ENCODE results near the gene TTBK1.

TTBK1 gene

DNA sequence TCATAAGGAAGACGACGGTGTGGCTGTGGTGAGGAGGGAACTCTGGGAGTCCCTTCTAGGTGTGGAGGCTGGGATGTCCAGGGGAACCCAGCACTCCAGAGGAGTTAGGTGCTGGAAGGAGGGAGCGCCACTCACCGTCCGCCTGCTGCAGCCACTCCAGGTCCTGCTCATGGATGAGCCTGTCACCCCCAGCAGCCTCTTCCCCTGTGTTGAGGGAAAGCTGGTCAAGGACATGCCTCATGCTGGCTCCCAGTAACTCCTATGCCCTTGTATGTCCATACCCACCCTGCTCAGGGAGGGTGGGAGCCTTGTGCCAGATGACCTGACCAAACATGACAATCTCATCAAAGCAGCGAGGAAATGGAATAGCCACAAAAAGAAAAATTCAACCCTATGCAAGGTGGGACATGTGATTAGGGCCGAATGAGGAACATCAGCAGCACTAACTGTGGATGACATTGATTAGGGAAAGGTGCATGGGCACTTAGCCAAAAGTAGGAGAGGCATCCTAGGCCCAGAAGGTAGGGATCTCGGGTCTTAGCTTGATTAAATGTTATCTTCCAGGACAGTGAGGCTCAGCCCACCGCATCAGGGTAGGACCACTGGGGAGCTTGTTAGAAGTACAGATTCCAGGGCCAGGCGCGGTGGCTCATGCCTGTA is 17.0 kb upstream of the TTBK1 start:
- DNase-seq, result no peak

DNA sequence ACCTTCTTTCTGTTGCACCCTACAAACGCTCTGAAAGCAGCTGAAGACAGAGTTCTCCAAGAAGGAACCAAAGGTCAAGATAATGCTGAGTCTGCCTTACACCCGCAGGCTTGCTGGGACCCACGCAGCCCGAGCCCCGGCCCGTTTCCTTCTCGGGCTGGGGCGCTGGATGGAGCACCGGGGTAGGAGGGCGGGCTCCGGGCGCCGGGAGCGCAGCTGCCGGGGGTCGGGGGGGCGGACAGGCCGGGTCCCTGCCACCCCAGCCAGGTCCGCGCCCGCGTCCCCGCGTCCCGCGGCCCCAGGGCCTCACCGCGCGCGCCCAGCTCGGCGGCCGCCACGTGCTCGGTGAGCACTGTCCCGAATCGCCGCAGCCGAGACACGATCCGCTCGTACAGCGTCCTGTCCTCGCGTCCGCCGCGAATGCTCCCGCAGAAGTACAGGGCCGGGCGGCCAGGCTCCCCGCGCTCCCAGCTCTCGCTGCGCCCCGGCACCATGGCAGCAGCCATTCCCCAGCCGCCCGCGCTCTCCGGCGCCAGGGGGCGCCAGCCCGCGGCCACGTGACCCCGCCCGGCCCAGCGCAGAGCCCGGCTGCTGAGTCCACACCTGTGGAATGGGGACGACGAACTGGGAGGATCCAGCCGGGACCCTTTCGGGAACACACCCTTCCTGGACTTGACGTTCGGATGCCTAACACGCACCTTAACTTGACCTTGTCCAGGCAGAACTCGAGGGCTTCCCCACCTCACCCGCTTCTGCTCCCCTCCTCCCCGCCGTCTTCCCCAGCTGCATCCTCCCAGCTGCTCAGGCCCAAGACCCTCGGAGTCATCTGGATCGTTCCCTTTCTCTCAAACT is 14.1 kb upstream of the TTBK1 start, which contains the start of gene DNPH1:
Gene DNPH1 (minus strand): TSS at position 531 of the 852 bp plus-strand sequence. CDS start 25 bp downstream, at position 506.
- peak; percentile 62 for DNase-seq

DNA sequence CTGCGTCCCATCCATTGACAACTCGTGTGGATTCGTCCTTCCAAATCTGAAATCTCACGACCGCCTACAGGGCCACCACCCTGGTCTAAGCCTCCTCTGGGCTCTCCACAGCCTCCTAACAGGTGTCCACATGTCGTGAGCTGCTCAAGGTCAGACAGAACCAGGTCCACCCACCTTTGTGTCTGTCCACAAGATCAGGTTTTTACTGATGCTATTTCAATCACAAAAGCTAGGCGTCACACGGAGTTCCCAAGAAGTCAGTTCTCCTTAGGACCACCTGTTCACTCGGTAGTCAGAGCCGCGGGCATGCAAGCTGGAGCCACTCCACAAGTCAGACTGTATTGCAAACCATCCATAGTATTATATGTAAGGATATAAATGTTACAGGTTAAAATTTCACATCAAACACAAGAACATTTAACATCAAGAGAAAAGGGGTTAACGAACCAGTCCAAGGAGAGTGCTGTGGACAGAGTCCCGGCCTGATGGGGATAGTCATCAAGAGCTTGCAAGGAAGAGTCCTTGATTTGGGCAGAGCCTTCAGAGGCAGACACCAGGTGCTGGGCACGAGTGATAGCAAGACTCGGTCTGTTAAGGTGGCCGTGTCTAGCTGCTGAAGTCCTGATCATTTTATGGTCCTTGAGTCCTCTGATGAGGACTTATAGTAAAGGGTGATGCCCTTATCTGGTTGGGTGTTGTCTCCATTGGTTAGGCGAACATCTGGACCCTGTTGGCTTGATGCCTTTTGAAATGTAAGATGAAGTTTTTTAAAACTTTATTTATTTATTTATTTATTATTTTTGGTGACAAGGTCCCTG is 13.3 kb upstream of the TTBK1 start:
- no peak for DNase-seq

DNA sequence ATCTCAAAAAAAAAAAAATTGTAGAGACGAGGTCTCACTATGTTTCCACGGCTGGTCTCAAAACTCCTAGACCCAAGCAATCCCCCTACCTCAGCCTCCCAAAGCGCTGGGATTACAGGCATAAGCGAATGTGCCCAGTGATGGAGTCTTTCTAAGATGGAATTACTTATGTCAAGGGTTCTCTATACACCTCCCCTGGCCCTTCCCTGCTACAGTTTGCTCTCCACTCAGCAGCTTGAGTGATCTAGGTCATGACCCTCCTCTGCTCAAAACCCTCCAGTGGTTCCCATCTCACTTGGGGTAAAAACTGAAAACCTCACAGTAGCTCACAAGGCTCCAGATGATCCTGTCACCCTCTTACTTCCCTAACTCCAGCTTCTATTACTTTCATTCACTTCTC is 12.2 kb upstream of the TTBK1 start:
- no peak for DNase-seq

DNA sequence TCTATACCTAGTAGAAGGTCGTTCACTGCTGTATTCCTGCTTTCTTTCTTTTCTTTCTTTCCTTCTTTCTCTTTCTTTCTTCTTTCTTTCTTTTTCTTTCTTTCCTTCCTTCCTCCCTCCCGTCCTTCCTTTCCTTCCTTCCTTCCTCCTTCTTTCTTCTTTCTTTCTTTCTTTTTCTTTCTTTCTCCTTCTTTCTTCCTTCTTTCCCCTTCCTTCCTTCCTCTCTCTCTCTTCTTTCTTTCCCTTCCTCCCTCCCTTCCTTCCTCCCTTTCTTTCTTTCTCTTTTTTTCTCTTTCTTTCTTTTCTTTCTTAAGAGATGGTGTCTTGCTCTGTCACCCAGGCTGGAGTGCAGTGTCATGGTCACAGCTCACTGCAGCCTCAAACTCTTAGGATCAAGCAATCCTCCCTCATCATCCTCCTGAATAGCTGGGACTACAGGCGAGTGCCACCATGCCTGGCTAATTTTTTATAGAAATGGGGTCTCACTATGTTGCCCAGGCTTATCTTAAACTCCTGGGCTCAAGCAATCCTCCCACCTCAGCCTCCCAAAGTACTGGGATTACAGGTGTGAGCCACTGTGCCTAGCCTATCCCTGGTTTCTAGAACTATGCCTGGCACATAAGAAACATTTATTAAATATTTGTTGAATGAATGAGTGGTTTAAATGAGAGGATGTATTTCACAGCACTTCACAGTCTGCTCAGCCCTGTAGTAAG is 11.4 kb upstream of the TTBK1 start:
- DNase-seq, result no peak

DNA sequence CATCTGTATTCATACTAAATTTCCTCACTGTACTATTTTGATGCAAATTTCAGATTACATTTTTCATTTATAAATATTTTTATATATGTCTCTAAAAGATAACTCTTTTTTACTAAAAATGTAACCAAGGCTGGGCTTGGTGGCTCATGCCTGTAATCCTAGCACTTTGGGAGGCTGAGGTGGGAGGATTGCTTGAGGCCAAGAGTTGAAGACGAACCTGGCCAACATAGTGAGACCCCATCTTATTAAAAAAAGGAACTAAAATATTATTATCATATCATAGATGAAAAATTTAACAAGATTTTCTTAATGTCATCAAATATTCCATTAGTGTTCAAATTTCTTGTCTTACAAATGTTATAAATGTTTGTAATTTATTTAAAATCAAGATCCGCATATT is 7.4 kb upstream of the TTBK1 start:
- DNase-seq, result no peak

DNA sequence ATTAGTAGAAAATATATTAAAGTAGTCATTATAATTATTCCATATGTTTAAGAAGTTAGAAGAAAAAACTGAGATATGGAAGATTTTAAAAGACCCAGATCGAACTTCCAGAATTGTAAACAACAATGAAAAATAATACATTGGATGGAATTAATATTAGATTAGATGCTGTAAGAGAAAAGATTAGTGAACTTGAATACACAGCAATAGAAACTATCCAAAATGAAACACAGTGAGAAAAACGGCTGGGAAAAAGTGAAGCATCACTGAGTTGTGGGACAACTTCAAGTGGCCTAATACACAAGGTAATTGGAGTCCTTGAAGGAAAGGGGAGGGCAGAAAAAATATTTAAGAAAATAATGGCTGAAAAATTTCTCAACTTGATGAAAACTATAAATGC is 4.2 kb upstream of the TTBK1 start:
- DNase-seq, result no peak

DNA sequence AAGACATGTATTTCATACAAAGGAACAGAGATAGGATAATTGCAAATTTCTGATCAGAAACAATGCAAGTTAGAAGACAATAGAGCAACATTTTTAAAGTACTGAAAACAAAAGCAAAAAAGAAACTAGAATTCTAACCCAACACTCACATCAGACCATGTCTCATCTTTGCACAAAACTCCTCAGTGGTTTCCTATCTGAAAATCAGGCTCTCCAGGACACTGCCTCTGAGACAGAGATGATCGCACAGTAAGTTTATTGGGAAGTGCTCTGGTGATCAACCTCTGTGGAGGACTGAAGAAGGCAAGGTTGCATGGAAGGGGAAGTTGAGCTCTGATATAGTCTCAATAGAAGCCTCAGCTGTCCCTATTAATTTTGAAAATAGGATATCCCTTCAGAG is 2.3 kb upstream of the TTBK1 start:
- DNase-seq, result no peak

DNA sequence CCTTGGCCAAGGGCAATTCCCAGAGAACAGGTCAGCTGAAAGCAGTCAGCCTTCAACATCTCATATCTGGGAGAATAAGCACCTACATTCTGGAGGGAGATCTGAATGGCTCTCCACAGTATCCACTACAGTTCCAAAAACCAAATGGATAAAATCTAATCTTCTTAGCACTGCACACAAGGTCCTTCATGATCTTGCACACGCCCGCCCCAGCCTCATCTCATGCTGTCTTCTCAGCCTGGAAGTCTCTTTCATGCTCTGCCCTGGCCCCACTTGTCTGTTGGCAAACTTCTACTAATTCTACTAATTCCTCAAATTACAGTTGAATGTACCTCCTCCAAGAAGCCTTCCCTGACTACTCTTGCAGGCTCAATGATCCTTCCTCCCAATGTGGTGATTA is 1.8 kb upstream of the TTBK1 start:
- no peak for DNase-seq

DNA sequence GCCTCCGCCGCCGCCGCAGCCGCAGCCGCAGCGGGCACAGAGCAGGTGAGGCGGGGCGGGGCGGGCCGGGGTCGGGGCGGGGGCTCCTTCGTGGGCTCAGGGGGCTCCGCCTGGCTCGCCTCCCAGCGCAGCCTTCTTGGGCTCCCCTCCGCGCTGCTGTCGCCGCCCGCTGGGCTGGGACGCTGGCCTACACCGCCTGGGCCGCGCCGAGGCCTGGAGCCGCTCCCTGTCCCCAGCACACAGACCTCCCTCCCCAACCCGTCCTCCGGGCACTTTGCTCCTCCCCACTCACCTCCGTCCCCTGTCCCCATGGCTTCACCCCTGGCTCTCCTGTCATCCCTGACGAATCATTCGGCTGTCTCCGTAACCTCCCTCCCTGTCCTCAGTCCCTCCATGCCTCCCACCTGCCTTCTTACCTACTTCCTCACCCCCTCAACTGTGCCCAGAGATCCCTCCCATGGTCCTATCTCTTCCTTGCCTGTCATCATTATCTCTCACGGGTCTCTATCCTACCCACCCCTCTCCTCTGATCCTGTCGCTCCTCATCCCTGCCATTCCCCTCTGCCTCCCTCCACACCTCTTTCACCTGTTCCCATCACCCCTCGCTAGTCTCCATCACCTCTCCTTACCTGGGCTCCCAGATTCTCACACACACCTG is 512 bp downstream of the TTBK1 start:
- DNase-seq, result no peak

DNA sequence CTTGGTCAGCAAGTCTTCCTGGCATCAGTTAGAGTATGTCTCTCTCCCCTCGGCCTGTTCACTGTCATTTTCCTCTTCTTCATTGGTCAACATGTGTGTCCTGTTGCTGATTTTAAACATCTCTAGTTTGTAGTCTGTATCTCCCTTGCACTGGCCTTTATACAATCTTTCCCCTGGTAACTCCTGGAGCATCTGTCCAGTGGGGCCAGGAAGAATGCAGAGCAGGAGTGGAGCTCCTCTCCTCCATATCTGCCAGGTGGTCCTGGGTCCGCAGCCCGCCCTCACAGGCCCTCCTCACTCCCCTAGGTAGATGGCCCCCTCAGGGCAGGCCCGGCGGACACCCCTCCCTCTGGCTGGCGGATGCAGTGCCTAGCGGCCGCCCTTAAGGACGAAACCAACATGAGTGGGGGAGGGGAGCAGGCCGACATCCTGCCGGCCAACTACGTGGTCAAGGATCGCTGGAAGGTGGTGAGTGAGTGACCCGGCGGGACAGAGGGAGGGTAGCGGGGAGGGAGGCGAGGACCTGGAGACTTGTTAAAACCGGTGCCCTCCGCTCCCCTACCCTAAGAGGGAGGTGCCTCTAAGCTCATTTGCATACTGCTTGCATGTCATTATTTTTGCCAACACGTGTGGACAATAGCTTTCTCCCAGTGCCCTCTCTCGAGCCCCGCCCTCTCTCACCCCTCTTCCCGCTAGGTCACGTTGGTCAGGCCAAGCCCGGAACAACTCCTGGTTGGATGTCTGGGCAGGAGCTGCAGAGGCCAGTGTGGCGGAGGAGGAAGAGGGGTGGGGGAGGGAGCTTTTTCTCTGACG is 3.2 kb downstream of the TTBK1 start:
- peak; percentile 73 for DNase-seq

DNA sequence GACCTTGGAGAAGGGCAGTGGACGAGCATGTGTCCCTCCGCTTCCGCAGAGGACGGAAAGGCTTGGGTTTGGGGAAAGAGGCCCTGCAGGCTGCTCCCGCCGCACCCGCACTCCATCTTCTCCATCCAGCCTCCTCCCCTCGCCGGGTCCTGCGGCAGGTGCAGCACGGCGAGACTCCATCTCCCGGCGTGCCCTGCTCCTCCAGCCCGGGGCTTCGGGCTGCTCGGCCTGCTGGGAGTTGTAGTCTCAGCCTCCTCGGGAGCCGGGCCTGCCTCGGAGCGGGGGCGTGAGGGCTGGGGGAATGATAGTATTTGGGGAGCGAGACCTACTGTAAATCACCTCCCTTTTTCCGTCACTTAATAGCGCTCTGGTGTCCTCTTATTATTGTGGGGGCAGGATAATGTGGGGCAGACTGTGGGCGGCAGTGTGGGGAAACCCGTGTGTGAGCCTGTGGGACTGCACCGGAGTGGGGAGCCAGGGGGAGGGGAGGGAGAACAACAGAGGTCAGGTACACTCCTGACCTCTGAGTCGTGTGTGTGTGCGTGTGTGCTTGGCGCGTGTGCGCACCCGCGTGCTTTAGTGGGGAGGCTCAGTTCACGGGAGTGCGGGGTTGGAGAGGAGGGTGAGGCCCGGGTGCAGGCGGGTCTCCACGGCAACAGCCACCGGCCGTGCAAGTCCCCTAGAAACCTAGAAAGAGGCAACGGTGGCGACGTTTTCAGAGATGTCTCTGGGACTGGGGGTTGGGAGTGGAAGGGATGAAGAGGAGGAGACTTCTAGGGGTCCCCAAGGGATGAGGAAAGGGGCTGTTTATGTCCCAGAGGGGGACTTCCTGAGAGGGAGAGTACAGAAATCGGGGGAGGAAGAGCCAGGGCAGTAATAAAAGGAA is 4.1 kb downstream of the TTBK1 start:
- peak; percentile 82 for DNase-seq

DNA sequence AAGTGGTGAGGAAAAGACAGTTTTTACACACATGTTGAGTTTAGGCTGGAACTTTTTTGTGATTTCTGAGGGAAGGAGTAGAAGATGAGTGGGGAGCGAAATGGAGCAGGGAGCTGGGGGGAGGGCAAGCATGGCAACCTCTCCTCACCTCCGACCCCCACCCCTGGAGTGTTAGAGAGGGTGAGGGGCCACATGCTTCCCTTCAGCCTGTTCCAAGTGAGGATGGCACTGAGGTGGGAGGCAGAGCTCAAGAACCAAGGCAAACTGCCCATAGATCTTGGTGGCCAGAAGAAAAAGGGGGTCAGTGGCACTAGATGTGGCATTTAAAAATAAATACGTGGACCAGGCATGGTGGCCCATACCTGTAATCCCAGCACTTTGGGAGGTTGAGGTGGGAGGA is 4.8 kb downstream of the TTBK1 start:
- no peak for DNase-seq

DNA sequence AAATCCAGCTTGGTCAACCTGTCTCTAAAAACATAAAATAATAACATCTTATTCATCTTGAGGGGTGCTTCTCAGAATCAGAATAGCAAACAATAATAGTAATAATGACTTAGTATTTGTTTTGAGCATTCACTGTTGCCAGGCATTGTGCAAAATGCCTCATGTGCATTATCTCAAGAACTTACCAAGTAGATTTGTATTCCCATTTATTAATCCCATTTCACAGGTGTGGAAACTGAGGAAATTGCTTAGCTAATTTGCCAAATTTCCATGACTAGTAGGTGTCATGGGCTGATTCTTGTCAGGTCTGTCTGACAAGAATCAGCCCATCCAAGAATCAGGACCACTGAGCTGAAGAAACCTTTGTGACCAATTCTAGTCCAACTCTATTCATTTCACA is 5.5 kb downstream of the TTBK1 start:
- no peak for DNase-seq

DNA sequence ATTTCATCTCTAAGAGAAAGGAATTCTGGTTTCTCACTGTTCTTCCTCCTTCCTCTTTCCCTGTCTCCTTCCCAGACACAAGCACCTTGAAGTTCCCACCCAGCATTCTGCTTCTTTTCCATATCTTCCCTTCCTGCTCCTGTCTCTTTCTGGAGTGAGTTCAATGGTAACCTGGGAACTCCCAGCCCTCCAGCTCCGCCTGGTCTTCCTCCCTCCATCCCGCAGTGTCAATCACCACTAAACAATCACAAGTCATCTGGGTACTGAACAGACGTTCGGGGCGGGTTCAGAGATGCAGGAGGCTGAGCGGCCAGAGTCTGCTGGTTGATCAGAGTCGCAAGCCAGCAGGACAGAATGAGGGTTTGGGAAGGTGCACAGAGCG is 7.7 kb downstream of the TTBK1 start:
- DNase-seq, result no peak

DNA sequence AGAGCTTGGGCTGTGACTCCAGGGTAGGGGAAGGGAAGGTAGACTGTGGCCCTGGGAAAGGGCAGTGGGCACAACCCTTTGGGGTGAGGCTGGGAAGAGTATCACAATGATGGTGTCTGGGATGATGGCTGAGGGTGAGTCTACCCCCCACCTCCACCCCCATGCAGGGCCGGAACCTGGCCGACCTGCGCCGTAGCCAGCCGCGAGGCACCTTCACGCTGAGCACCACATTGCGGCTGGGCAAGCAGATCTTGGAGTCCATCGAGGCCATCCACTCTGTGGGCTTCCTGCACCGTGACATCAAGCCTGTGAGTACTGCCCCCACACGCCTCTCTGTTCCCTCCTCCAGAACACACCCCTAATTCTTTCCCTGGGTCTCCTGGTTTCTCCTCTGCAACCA is 10.1 kb downstream of the TTBK1 start:
- no peak for DNase-seq

DNA sequence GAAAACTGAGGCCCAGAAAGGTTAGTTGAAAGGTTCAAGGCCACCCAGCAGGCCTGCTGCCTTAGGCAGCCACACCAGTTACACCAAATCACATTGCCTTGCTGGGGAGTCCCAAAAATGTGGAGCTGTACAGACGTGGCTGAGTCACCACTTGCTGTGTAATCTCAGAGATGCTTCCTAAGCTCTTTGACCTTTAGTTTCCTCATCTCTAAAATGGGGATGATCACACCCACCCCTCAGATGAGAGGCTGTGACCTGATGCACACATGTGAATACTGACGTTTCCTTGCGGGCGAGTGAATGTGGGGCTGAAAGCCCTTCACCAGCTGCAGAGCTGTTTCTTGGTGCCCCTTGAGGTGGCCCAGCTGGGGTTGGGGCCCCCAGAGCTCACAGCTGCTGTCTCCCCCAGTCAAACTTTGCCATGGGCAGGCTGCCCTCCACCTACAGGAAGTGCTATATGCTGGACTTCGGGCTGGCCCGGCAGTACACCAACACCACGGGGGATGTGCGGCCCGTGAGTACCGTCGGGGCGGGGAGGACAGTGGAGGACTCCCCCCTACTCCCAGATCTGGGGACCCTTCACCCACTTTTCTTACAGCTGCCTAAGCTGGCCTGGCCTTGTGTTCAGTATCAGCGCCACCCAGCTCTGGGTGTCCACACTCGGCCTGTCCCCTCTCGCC is 11.0 kb downstream of the TTBK1 start:
- DNase-seq, result no peak

DNA sequence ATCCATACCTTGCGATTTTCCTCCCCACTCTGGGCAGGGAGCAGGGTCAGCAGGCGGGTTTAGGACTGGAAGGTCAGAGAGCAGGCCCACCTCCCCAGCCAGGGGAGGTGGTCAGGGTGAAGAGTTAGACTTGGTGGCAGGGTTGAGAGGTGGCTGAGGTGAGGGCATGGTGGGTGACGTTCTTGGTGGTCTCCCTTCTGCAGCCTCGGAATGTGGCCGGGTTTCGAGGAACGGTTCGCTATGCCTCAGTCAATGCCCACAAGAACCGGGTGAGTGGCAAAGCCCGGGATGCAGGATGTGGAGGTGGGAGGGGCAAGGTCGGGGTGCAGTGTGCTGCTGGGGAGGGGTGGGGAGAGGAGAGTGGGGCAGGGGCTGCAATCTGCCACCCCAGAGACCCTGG is 11.6 kb downstream of the TTBK1 start:
- DNase-seq, result no peak

DNA sequence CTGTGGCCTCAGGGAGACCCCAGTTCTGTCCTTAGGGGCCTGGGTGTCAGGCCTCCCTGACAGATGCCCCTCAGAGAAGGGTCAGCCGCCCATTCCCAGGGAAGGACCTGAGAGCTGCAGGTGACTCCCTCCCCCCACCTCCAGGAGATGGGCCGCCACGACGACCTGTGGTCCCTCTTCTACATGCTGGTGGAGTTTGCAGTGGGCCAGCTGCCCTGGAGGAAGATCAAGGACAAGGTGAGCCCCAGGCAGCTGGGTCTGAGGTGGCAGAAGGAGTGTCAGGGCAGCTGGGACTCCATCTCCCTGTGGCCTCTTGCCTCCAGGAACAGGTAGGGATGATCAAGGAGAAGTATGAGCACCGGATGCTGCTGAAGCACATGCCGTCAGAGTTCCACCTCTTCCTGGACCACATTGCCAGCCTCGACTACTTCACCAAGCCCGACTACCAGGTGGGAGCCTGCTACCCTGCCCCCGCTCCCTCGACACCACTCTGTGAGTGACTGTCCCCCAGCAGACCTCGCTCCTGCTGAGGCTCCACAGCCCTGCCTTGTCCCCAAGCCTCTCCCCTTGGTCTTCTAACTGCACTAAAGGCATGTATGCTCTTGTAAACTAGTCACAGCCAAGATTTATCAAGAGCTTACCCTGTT is 12.2 kb downstream of the TTBK1 start:
- DNase-seq, result no peak

Measured in midbrain (tissue), 1 donor.